Left lung (tissue), 10 donors: Measurements from ENCODE around the gene CSRP2. TPM values are rescaled to one million over a fixed set of nuclear protein-coding genes. Genes with fewer than 3 reads are reported as not detected.

Experiments
- ATAC-seq: fragments of 200-7000 bp; cut with Tn5 transposase; one replicate; pipeline ENCODE4 v1.9.1; 2020; ENCODE audit warnings: moderate library complexity
- DNase-seq, 4 donors: peaks; one replicate each; pipeline ENCODE4 v3.0.0-alpha.2; 2013 to 2020
- H3K27ac ChIP-seq, 2 donors: fragments of 200-600 bp; sonication (generic) in 1 of 2; one replicate each; pipeline versions ENCODE4 v1.5.0 to v1.8.0; 2020 to 2021
- H3K27me3 ChIP-seq, 2 donors: fragments of 200-600 bp; sonication (generic) in 1 of 2; one replicate each; pipeline versions ENCODE4 v1.5.0 to v1.8.0; 2020 to 2021
- H3K36me3 ChIP-seq, 2 donors: fragments of 200-600 bp; sonication (generic) in 1 of 2; one replicate each; pipeline versions ENCODE4 v1.5.0 to v1.8.0; 2020 to 2021
- H3K4me1 ChIP-seq, 2 donors: fragments of 200-600 bp; one replicate each; pipeline ENCODE4 v1.8.0; 2021
- H3K4me3 ChIP-seq, 2 donors: fragments of 200-600 bp; sonication (generic) in 1 of 2; one replicate each; pipeline versions ENCODE4 v1.5.0 to v1.8.0; 2020 to 2021; ENCODE audit warnings: mild to moderate bottlenecking in 1 of 2
- H3K9me3 ChIP-seq, 2 donors: fragments of 200-600 bp; sonication (generic) in 1 of 2; one replicate each; pipeline versions ENCODE4 v1.5.0 to v1.8.0; 2020 to 2021
- CTCF ChIP-seq, 2 donors: fragments of 200-600 bp; sonication (generic) in 1 of 2; IDR thresholded peaks; one replicate each; pipeline versions ENCODE4 v1.5.0 to v1.8.0; 2021; ENCODE audit warnings: antibody characterized with exemption in 2 of 2
- intact Hi-C, 2 donors: fragments of 100-400 bp; cut with DNase I; formaldehyde crosslinking; loops; one replicate each; pipeline versions ENCODE4 v1.11.2 to v1.14.2; 2022
- polyA plus RNA-seq, 6 donors: library from polyadenylated mRNA; unstranded; fragments of 120-200 nt; gene quantifications; one replicate each; pipeline ENCODE4 v1.2.1, GENCODE V29; 2013; ENCODE audit not compliant: insufficient read length in 6 of 6
- total RNA-seq, 2 donors: library from RNA; stranded (reverse); fragmentation: NEBNext Ultra II Directional; extraction: Animal tissue kit (Norgen Biotek cat#: 25700); gene quantifications; one replicate each; pipeline ENCODE4 v1.2.1, GENCODE V29; 2021
- donor health status: DM: no; HTN: yes; CAD: no.
- donor health status: DM: no; HTN: no; CAD: no.

The CSRP2 gene
- total and polyA plus RNA-seq, 8 donors, result 21.0 to 28.9 (median 24.0) TPM

GRCh38 chr12:76855271-76855670 is 23.5 kb downstream of the CSRP2 start:
- no peak for ATAC-seq
- intact Hi-C loops, result no loop called here
- no peak for TF ChIP-seq CTCF (IDR thresholded peaks at IDR 0.05)
- Histone ChIP-seq H3K9me3 (peaks cover 0 to 5% of the 10 kb centered on the region in 2 donors), H3K27ac (no peak overlapping the region), H3K4me3 (no peak overlapping the region), H3K36me3 (peaks cover 0 to 40% of the 10 kb centered on the region in 2 donors), H3K4me1 (no peaks in the 10 kb centered on the region), H3K27me3 (no peaks in the 10 kb centered on the region)
- no peak for DNase-seq

- H3K27ac ChIP-seq, result no peak overlapping the region
- H3K9me3 ChIP-seq, result peaks cover 0 to 5% of the 10 kb centered on the region in 2 donors
- no peaks in the 10 kb centered on the region for H3K4me1 ChIP-seq
- intact Hi-C loops, result no loop called here
- TF ChIP-seq CTCF (IDR thresholded peaks at IDR 0.05), result no peak
- DNase-seq (no peak), ATAC-seq (no peak)
- H3K36me3 ChIP-seq, result peaks cover 0 to 57% of the 10 kb centered on the region in 2 donors
- H3K27me3 ChIP-seq, result no peaks in the 10 kb centered on the region
- no peak overlapping the region for H3K4me3 ChIP-seq
These were observed 26.7 kb downstream of the CSRP2 start for GRCh38 chr12:76852106-76852505.

GRCh38 chr12:76848132-76848531 is 30.7 kb downstream of the CSRP2 start:
- no peak for ATAC-seq
- DNase-seq, result no peak
- no peak for TF ChIP-seq CTCF (IDR thresholded peaks at IDR 0.05)
- H3K27ac ChIP-seq, result no peak overlapping the region
- intact Hi-C loops, result no loop called here
- peaks cover 0 to 52% of the 10 kb centered on the region in 2 donors for H3K36me3 ChIP-seq
- no peaks in the 10 kb centered on the region for H3K27me3 ChIP-seq
- H3K9me3 ChIP-seq, result no peaks in the 10 kb centered on the region
- no peaks in the 10 kb centered on the region for H3K4me1 ChIP-seq
- H3K4me3 ChIP-seq, result no peak overlapping the region

GRCh38 chr12:76847260-76847659 is 31.6 kb downstream of the CSRP2 start:
- no peak for ATAC-seq
- TF ChIP-seq CTCF (IDR thresholded peaks at IDR 0.05), result no peak
- H3K4me3 ChIP-seq, result no peak overlapping the region
- no peak for DNase-seq
- H3K36me3 ChIP-seq, result peaks cover 0 to 57% of the 10 kb centered on the region in 2 donors
- no peaks in the 10 kb centered on the region for H3K9me3 ChIP-seq
- no peaks in the 10 kb centered on the region for H3K27me3 ChIP-seq
- H3K4me1 ChIP-seq, result no peaks in the 10 kb centered on the region
- H3K27ac ChIP-seq, result no peak overlapping the region
- intact Hi-C loops, result no loop called here

GRCh38 chr12:76836633-76837032 is 42.2 kb downstream of the CSRP2 start:
- DNase-seq (no peak), ATAC-seq (no peak)
- Histone ChIP-seq H3K4me1 (no peaks in the 10 kb centered on the region), H3K4me3 (no peak overlapping the region), H3K36me3 (peaks cover 0 to 18% of the 10 kb centered on the region in 2 donors), H3K27ac (no peak overlapping the region), H3K27me3 (no peaks in the 10 kb centered on the region), H3K9me3 (peaks cover 0 to 12% of the 10 kb centered on the region in 2 donors)
- no peak for TF ChIP-seq CTCF (IDR thresholded peaks at IDR 0.05)
- intact Hi-C loops, result no loop called here
